MCF 10A (cell line): ENCODE results near the gene RER1. TPM values are rescaled to one million over a fixed set of nuclear protein-coding genes. Genes with fewer than 3 reads are reported as not detected.

Experiments used
- BruUV-seq: library from RNA; stranded (reverse); fragments of 400-500 nt; replicated peaks from 2 replicates; lab custom pipeline; 2021; lab: Mats Ljungman, UMichigan
- CTCF ChIA-PET: fragments of 300-600 bp; sonication (Branson Sonifier 250); formaldehyde crosslinking; extraction: SDS; loops from one replicate; lab custom pipeline; 2021; ENCODE audit warnings: antibody characterized with exemption, inconsistent platforms; lab: Yijun Ruan, JAX
- POLR2A ChIA-PET: fragments of 300-600, 350-650 bp; sonication (Branson Sonifier 250); formaldehyde crosslinking; extraction: SDS; loops from one replicate; lab custom pipeline; 2020; ENCODE audit warnings: antibody characterized with exemption, inconsistent platforms; lab: Yijun Ruan, JAX
- DNase-seq: peaks from one replicate; pipeline ENCODE4 v3.0.0-alpha.2; 2018; ENCODE audit not compliant: unreplicated experiment
- H3K27ac Mint-ChIP-seq: one replicate; pipeline ENCODE4 v1.8.0; 2022; ENCODE audit warnings: mild to moderate bottlenecking, low read depth, mixed read lengths; ENCODE audit not compliant: unreplicated experiment
- H3K27me3 Mint-ChIP-seq: one replicate; pipeline ENCODE4 v1.8.0; 2022; ENCODE audit warnings: mixed read lengths; ENCODE audit not compliant: insufficient read depth, unreplicated experiment
- H3K36me3 Mint-ChIP-seq: one replicate; pipeline ENCODE4 v1.8.0; 2022; ENCODE audit warnings: mild to moderate bottlenecking, moderate library complexity, mixed read lengths; ENCODE audit not compliant: insufficient read depth, unreplicated experiment
- H3K4me1 Mint-ChIP-seq: one replicate; pipeline ENCODE4 v1.8.0; 2022; ENCODE audit warnings: mixed read lengths; ENCODE audit not compliant: insufficient read depth, unreplicated experiment
- H3K4me3 Mint-ChIP-seq: one replicate; pipeline ENCODE4 v1.8.0; 2022; ENCODE audit warnings: mild to moderate bottlenecking, moderate library complexity, mixed read lengths; ENCODE audit not compliant: unreplicated experiment
- H3K9me3 Mint-ChIP-seq: one replicate; pipeline ENCODE4 v1.8.0; 2022; ENCODE audit warnings: mixed read lengths; ENCODE audit not compliant: unreplicated experiment
- CTCF ChIP-seq: fragments of 200-600 bp; IDR thresholded peaks from one replicate; pipeline ENCODE4 v1.8.0; 2022; ENCODE audit warnings: antibody characterized with exemption, mild to moderate bottlenecking; ENCODE audit not compliant: unreplicated experiment
- intact Hi-C: fragments of 100-400 bp; cut with micrococcal nuclease; formaldehyde crosslinking; loops from 2 replicates; pipeline ENCODE4 v1.14.1; 2022
- total RNA-seq: library from RNA; stranded (reverse); gene quantifications from 2 replicates; pipeline ENCODE4 v1.2.3, GENCODE V29; 2022

RER1 gene
- total RNA-seq, 1 experiment from 2014 or later, result 172 TPM

- intact Hi-C loops, result no loop called here
- no peak for DNase-seq
- Mint-ChIP-seq H3K27me3 (no peaks in the 10 kb centered on the region), H3K27ac (no peak overlapping the region), H3K36me3 (peaks cover 15% of the 10 kb centered on the region), H3K4me1 (no peaks in the 10 kb centered on the region), H3K4me3 (no peak overlapping the region), H3K9me3 (no peaks in the 10 kb centered on the region)
- CTCF ChIA-PET, result interaction anchor here (0.6 to 6.6 kb wide), 2 partner anchors 127 to 183 kb away, joined by 3 to 116 read pairs; partner anchors contain the start of gene FAAP20
- no TSS peak for BruUV-seq
- TF ChIP-seq CTCF, result no peak
- POLR2A ChIA-PET, result interaction anchor here (0.6 kb wide), 1 partner anchor 170 kb away, joined by 3 read pairs; no protein-coding TSS in a partner anchor
These were observed 11.8 kb upstream of the RER1 start for GRCh38 chr1:2379733-2380404.

GRCh38 chr1:2380816-2381591, 10.6 kb upstream of the RER1 start:
- no peaks in the 10 kb centered on the region for H3K27me3 Mint-ChIP-seq
- CTCF ChIA-PET, result interaction anchor here (0.5 to 6.6 kb wide), 32 partner anchors 8 to 1065 kb away, joined by 3 to 116 read pairs (median 4); partner anchors contain the start of genes FAAP20, MORN1 and RER1
- TF ChIP-seq CTCF, result no peak
- no peak for DNase-seq
- BruUV-seq, result no TSS peak
- POLR2A ChIA-PET, result interaction anchor here (0.6 to 2.8 kb wide), 9 partner anchors 10 to 191 kb away, joined by 3 to 18 read pairs (median 4); partner anchors contain the start of genes FAAP20, MORN1 and RER1
- no peak overlapping the region for H3K4me3 Mint-ChIP-seq
- H3K27ac Mint-ChIP-seq, result no peak overlapping the region
- no peaks in the 10 kb centered on the region for H3K9me3 Mint-ChIP-seq
- H3K36me3 Mint-ChIP-seq, result peaks cover 18% of the 10 kb centered on the region
- H3K4me1 Mint-ChIP-seq, result no peaks in the 10 kb centered on the region
- intact Hi-C loops, result loop anchor here (1.0 kb wide), 2 partner anchors 168 to 186 kb away; no protein-coding TSS in a partner anchor

GRCh38 chr1:2381741-2382620, 9.7 kb upstream of the RER1 start:
- BruUV-seq, result no TSS peak
- no peaks in the 10 kb centered on the region for H3K4me1 Mint-ChIP-seq
- ChIA-PET POLR2A (interaction anchor here (0.7 to 2.8 kb wide), 9 partner anchors 9 to 192 kb away, joined by 3 to 18 read pairs (median 4); partner anchors contain the start of genes FAAP20, MORN1 and RER1), CTCF (interaction anchor here (0.5 to 6.6 kb wide), 34 partner anchors 9 to 1064 kb away, joined by 3 to 116 read pairs (median 4); partner anchors contain the start of genes FAAP20, MORN1 and RER1)
- peak; percentile 72 for DNase-seq
- no peak overlapping the region for H3K4me3 Mint-ChIP-seq
- intact Hi-C loops, result loop anchor here (1.0 kb wide), 3 partner anchors 169 to 187 kb away; no protein-coding TSS in a partner anchor
- no peak overlapping the region for H3K27ac Mint-ChIP-seq
- no peaks in the 10 kb centered on the region for H3K27me3 Mint-ChIP-seq
- TF ChIP-seq CTCF, result peak; percentile 91
- H3K36me3 Mint-ChIP-seq, result peaks cover 26% of the 10 kb centered on the region
- H3K9me3 Mint-ChIP-seq, result no peaks in the 10 kb centered on the region
